A673 (cell line): ENCODE data around the gene MVD. TPM values are rescaled to one million over a fixed set of nuclear protein-coding genes. Genes with fewer than 3 reads are reported as not detected.

ENCODE experiments used
- BruUV-seq: library from RNA; stranded (reverse); fragments of 400-500 nt; replicated peaks from 2 replicates; lab custom pipeline; 2021; lab: Mats Ljungman, UMichigan
- CTCF ChIA-PET: fragments of 300-600 bp; sonication (Branson Sonifier 250); formaldehyde crosslinking; loops from one replicate; lab custom pipeline; 2022; ENCODE audit warnings: antibody characterized with exemption; lab: Charles Lee
- POLR2A ChIA-PET: fragments of 300-600 bp; sonication (Branson Sonifier 250); formaldehyde crosslinking; loops from one replicate; lab custom pipeline; 2022; ENCODE audit warnings: antibody characterized with exemption; ENCODE audit not compliant: low non-redundant PET; lab: Charles Lee
- DNase-seq: peaks from one replicate; pipeline ENCODE4 v3.0.0-alpha.2; 2015; ENCODE audit warnings: low spot score
- H3K27ac ChIP-seq: fragments of 200-600 bp; sonication (generic); 2 replicates; pipeline ENCODE4 v1.5.1; 2016; ENCODE audit warnings: mixed run types, low read depth, mild to moderate bottlenecking, mixed read lengths, antibody characterized with exemption, low read length; ENCODE audit not compliant: poor library complexity, severe bottlenecking
- H3K27me3 ChIP-seq: fragments of 200-600 bp; sonication (generic); replicated peaks from 2 replicates; pipeline ENCODE4 v1.6.1; 2017; ENCODE audit warnings: mixed run types, low read depth, mild to moderate bottlenecking, mixed read lengths, antibody characterized with exemption, low read length; ENCODE audit not compliant: insufficient read depth, poor library complexity
- H3K36me3 ChIP-seq: fragments of 200-600 bp; sonication (generic); 2 replicates; pipeline ENCODE4 v1.6.1; 2016; ENCODE audit warnings: mixed run types, mild to moderate bottlenecking, mixed read lengths, antibody characterized with exemption, low read length; ENCODE audit not compliant: insufficient read depth, poor library complexity, severe bottlenecking
- H3K4me1 ChIP-seq: fragments of 200-600 bp; sonication (generic); 2 replicates; pipeline ENCODE4 v1.6.1; 2017; ENCODE audit warnings: mixed run types, mild to moderate bottlenecking, mixed read lengths, antibody characterized with exemption, low read length; ENCODE audit not compliant: insufficient read depth, poor library complexity, severe bottlenecking
- H3K4me3 ChIP-seq: fragments of 200-600 bp; sonication (generic); 2 replicates; pipeline ENCODE4 v1.5.1; 2016; ENCODE audit warnings: low read depth, mixed run types, mild to moderate bottlenecking, mixed read lengths, low read length; ENCODE audit not compliant: poor library complexity, severe bottlenecking
- H3K9me3 ChIP-seq: fragments of 200-600 bp; sonication (generic); 2 replicates; pipeline ENCODE4 v1.6.1; 2016; ENCODE audit warnings: mixed run types, low read depth, mild to moderate bottlenecking, mixed read lengths, antibody characterized with exemption, low read length; ENCODE audit not compliant: poor library complexity, severe bottlenecking
- CTCF ChIP-seq: fragments of 300-800, 200-600 bp; sonication (generic); conservative IDR thresholded peaks from 2 replicates; pipeline ENCODE4 v1.5.1; 2017; ENCODE audit warnings: low read depth, mild to moderate bottlenecking, antibody characterized with exemption, low read length, moderate library complexity, mixed read lengths
- EZH2 ChIP-seq: fragments of 200-600 bp; sonication (generic); IDR thresholded peaks from 2 replicates; pipeline ENCODE4 v1.6.1; 2017; ENCODE audit warnings: borderline replicate concordance, low read depth, mild to moderate bottlenecking, mixed read lengths, antibody characterized with exemption, low read length; ENCODE audit not compliant: poor library complexity, severe bottlenecking
- intact Hi-C: fragments of 100-400 bp; cut with micrococcal nuclease; formaldehyde crosslinking; loops from one replicate; pipeline ENCODE4 v1.10.0; 2022; ENCODE audit not compliant: unreplicated experiment
- total RNA-seq: library from RNA; stranded (reverse); gene quantifications from 2 replicates; pipeline ENCODE4 v1.2.3, GENCODE V29; 2021

MVD gene
- total RNA-seq, 1 experiment from 2014 or later, result 131 TPM

- no peak overlapping the region for H3K4me3 ChIP-seq
- POLR2A ChIA-PET, result no interaction called here
- peaks cover 12% of the 10 kb centered on the region for H3K36me3 ChIP-seq
- BruUV-seq, result no TSS peak
- no peaks in the 10 kb centered on the region for H3K27me3 ChIP-seq
- DNase-seq, result no peak
- peaks cover 3% of the 10 kb centered on the region for H3K4me1 ChIP-seq
- CTCF ChIA-PET, result no interaction called here
- no peak overlapping the region for H3K27ac ChIP-seq
- intact Hi-C loops, result no loop called here
- H3K9me3 ChIP-seq, result no peaks in the 10 kb centered on the region
- TF ChIP-seq EZH2 (no peak), CTCF (no peak)
Measured at GRCh38 chr16:88695753-88696152, 32.9 kb upstream of the MVD start.

GRCh38 chr16:88695218-88695617 is 32.3 kb upstream of the MVD start:
- intact Hi-C loops, result no loop called here
- BruUV-seq, result no TSS peak
- POLR2A ChIA-PET, result no interaction called here
- CTCF ChIA-PET, result no interaction called here
- TF ChIP-seq EZH2 (no peak), CTCF (no peak)
- no peak overlapping the region for H3K4me3 ChIP-seq
- no peaks in the 10 kb centered on the region for H3K27me3 ChIP-seq
- DNase-seq, result no peak
- H3K4me1 ChIP-seq, result no peaks in the 10 kb centered on the region
- no peak overlapping the region for H3K27ac ChIP-seq
- peaks cover 12% of the 10 kb centered on the region for H3K36me3 ChIP-seq
- H3K9me3 ChIP-seq, result no peaks in the 10 kb centered on the region

- TF ChIP-seq CTCF, result no peak
- no peak for TF ChIP-seq EZH2
- no TSS peak for BruUV-seq
Measured at GRCh38 chr16:88694221-88695087, 31.6 kb upstream of the MVD start.

More at GRCh38 chr16:88694221-88695087, 31.6 kb upstream of the MVD start:
- Histone ChIP-seq H3K4me1 (no peaks in the 10 kb centered on the region), H3K4me3 (no peak overlapping the region), H3K36me3 (peaks cover 7% of the 10 kb centered on the region), H3K9me3 (no peaks in the 10 kb centered on the region), H3K27ac (no peak overlapping the region), H3K27me3 (no peaks in the 10 kb centered on the region)
- POLR2A ChIA-PET, result no interaction called here
- no peak for DNase-seq
- intact Hi-C loops, result no loop called here
- CTCF ChIA-PET, result no interaction called here
